Activated T-cell treated with anti-CD3 and anti-CD28 coated beads, Interleukin-2, amount 50 U/mL, for 24 hours (primary cell): ENCODE results near the gene CD320.
"Not testable (repeated sequence)": the region's sequence is repeated elsewhere in the genome, so short reads cannot be mapped to it uniquely, and the experiment has no call there.

Source experiments
- DNase-seq: peaks from one replicate; pipeline ENCODE4 v3.0.0-alpha.2; 2020
- H3K27ac Mint-ChIP-seq: 2 replicates; pipeline ENCODE4 v1.8.0; 2020; ENCODE audit warnings: mild to moderate bottlenecking, mixed read lengths
- H3K27me3 Mint-ChIP-seq: 2 replicates; pipeline ENCODE4 v1.8.0; 2020; ENCODE audit warnings: mixed read lengths
- H3K36me3 Mint-ChIP-seq: 2 replicates; pipeline ENCODE4 v1.8.0; 2020; ENCODE audit warnings: low read depth, mixed read lengths
- H3K4me1 Mint-ChIP-seq: 2 replicates; pipeline ENCODE4 v1.8.0; 2020; ENCODE audit warnings: low read depth, mixed read lengths
- H3K4me3 Mint-ChIP-seq: 2 replicates; pipeline ENCODE4 v1.8.0; 2020; ENCODE audit warnings: mild to moderate bottlenecking, moderate library complexity, mixed read lengths
- H3K9me3 Mint-ChIP-seq: 2 replicates; pipeline ENCODE4 v1.8.0; 2020; ENCODE audit warnings: mixed read lengths

The CD320 gene

DNA sequence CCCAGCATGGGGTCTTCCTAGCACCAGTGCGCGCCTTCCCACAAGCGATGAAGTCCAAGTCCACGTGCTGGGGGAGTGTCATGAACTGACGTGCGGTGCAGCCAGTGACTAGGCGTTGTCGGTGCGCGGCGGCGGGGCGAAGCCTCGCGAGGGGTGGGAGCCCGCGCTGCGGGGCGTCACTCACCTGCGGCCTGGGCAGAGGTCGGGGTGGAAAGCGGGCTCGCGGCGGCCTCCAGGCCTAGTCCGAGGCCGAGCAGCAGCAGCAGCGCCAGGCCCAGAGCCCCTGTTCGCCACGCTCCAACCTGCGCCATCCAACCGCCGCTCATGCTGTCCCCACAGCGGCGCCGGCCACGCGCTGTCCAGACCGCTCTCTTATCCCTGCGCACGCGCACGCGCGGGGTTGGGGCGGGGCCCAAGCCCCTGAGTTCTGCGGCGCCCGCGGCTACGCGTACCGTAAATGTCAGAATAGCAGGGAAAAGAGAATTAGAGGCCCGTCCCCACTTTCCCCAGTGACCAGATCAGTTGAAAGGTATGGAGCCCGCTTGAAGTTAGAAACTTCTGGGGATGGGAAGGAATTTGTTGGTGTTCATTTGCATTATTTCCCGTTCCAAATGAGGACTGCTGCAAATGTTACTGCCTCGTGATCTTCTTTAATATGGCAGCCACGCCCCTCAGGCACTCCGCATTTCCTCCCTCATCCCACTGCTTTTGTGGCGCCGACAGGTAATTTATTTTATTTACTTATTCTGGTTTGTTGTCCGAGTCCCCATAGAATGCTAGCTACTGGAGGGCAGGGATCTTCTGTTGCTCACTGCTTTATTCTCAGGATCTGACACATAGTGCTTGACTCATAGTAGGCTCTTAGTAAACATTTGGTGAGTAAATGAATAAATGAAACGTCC lies at the start of gene CD320:
Gene CD320, minus strand, starts transcription at position 394 of the 902 bp plus-strand sequence. Its CDS starts 68 bp downstream, at position 326.
- peaks cover 41% of the 10 kb centered on the region for H3K4me1 Mint-ChIP-seq
- H3K36me3 Mint-ChIP-seq, result peaks cover 95% of the 10 kb centered on the region
- peak within 1 kb of the TSS; percentile 98 for H3K4me3 Mint-ChIP-seq
- H3K9me3 Mint-ChIP-seq, result no peaks in the 10 kb centered on the region
- peak within 1 kb of the TSS; percentile 99 for H3K27ac Mint-ChIP-seq
- H3K27me3 Mint-ChIP-seq, result no peaks in the 10 kb centered on the region
- peak; percentile 93 for DNase-seq

GRCh38 chr19:8357007-8357521 lies 48.9 kb upstream of the CD320 start:
- H3K27me3 Mint-ChIP-seq, result peaks cover 15% of the 10 kb centered on the region
- H3K4me1 Mint-ChIP-seq, result peaks cover 10% of the 10 kb centered on the region
- no peak overlapping the region for H3K4me3 Mint-ChIP-seq
- H3K27ac Mint-ChIP-seq, result no peak overlapping the region
- DNase-seq, result no peak
- H3K36me3 Mint-ChIP-seq, result no peaks in the 10 kb centered on the region
- H3K9me3 Mint-ChIP-seq, result no peaks in the 10 kb centered on the region

DNA sequence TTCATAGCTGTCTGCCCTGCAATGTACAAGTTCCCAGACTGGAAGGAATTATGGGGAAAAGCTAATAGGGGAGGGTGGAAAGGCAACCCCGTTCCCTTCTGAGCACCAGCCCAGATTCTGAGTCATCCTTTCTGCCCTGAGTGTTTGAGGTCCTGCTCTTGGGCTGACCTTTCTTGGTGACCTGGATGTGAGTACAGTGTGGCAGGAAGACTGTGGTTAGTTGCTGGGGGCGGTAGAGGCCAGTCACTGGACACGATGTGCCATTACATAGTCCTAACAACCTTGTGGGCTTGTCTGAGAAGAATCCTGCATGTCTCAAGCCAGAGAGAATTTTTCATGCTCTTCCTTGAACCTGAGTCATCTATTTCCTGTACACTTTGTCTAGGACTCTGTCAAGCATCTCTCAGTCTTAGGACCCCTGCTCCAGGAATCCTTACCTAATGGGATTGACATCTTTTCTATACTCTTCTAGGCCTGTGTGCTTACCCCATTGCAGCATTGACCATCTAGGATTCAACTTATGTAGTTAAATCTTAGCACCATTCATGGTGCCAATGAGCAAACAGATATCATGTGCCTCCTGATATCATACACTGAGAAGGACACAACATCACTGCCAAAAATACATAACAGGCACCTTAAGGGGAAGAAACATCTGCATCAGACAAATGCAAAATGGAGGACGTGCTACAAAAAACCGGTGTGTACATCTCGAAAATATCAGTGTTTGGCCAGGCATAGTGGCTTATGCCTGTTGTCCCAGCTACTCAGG lies 47.7 kb upstream of the CD320 start:
- peaks cover 8% of the 10 kb centered on the region for H3K4me1 Mint-ChIP-seq
- no peak overlapping the region for H3K27ac Mint-ChIP-seq
- no peaks in the 10 kb centered on the region for H3K9me3 Mint-ChIP-seq
- H3K36me3 Mint-ChIP-seq, result no peaks in the 10 kb centered on the region
- DNase-seq, result no peak
- peaks cover 18% of the 10 kb centered on the region for H3K27me3 Mint-ChIP-seq
- no peak overlapping the region for H3K4me3 Mint-ChIP-seq

GRCh38 chr19:8352845-8353244 lies 44.7 kb upstream of the CD320 start:
- H3K36me3 Mint-ChIP-seq, H3K4me1 Mint-ChIP-seq, DNase-seq, H3K4me3 Mint-ChIP-seq, H3K27ac Mint-ChIP-seq, H3K9me3 Mint-ChIP-seq: not testable (repeated sequence)
- peaks cover 25% of the 10 kb centered on the region for H3K27me3 Mint-ChIP-seq

GRCh38 chr19:8352134-8352827 lies 44.1 kb upstream of the CD320 start:
- no peak for DNase-seq
- H3K9me3 Mint-ChIP-seq, result no peaks in the 10 kb centered on the region

DNA sequence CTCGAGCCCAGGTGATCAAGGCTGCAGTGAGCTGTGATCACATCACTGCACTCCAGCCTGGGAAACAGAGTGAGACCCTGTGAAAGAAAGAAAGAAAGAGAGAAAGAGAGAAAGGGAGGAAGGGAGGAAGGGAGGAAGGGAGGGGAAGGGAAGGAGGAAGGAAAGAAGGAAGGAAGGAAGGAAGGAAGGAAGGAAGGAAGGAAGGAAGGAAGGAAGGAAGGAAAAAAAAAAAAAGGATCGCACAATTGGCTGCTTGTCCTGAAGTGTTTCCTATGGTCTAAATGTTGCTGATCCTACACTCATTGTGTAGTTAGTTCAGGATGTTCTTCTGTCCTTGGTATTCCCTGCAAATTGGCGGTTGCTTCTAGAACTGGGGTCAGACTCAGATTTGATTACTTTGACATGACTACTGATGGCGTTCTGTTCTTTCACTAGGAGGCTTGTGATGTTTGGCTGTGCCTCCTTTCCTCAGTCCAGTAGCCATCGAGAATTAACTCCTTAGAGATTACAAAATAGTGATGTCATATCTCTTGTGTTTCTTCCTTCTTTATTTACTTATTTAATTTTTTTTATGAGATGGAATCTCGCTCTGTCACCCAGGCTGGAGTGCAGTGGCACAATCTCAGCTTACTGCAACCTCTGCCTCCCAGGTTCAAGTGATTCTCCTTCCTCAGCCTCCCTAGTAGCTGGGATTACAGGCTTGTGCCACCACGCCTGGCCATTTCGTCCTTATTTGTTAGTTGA lies 41.6 kb upstream of the CD320 start:
- not testable (repeated sequence) for H3K4me3 Mint-ChIP-seq, H3K27ac Mint-ChIP-seq, H3K4me1 Mint-ChIP-seq, DNase-seq, H3K36me3 Mint-ChIP-seq, H3K9me3 Mint-ChIP-seq
- peaks cover 25% of the 10 kb centered on the region for H3K27me3 Mint-ChIP-seq

More at GRCh38 chr19:8352134-8352827, 44.1 kb upstream of the CD320 start:
- H3K4me3 Mint-ChIP-seq, result no peak overlapping the region
- peaks cover 8% of the 10 kb centered on the region for H3K4me1 Mint-ChIP-seq
- H3K27me3 Mint-ChIP-seq, result peaks cover 25% of the 10 kb centered on the region
- H3K36me3 Mint-ChIP-seq, result no peaks in the 10 kb centered on the region
- no peak overlapping the region for H3K27ac Mint-ChIP-seq

DNA sequence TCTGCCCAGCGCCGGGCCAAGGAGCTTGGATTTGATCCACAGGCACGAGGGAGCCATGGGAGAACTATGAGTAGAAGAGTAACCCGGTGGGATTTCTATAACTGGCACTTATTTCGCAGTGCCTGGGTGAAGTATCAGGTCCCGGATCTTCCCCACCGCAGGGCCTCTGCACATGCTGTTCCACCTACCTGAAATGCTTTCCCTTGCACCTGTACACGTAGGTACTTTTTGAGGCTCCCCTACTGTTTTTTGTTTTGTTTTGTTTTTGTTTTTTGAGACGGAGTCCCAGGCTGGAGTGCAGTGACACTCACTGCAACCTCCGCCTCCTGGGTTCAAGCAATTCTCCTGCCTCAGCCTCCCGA lies 35.3 kb upstream of the CD320 start:
- peaks cover 18% of the 10 kb centered on the region for H3K27me3 Mint-ChIP-seq
- H3K4me3 Mint-ChIP-seq, result peak overlapping the region; percentile 67
- DNase-seq, result no peak
- no peak overlapping the region for H3K27ac Mint-ChIP-seq
- H3K4me1 Mint-ChIP-seq, result peaks cover 8% of the 10 kb centered on the region
- H3K9me3 Mint-ChIP-seq, result no peaks in the 10 kb centered on the region
- no peaks in the 10 kb centered on the region for H3K36me3 Mint-ChIP-seq

DNA sequence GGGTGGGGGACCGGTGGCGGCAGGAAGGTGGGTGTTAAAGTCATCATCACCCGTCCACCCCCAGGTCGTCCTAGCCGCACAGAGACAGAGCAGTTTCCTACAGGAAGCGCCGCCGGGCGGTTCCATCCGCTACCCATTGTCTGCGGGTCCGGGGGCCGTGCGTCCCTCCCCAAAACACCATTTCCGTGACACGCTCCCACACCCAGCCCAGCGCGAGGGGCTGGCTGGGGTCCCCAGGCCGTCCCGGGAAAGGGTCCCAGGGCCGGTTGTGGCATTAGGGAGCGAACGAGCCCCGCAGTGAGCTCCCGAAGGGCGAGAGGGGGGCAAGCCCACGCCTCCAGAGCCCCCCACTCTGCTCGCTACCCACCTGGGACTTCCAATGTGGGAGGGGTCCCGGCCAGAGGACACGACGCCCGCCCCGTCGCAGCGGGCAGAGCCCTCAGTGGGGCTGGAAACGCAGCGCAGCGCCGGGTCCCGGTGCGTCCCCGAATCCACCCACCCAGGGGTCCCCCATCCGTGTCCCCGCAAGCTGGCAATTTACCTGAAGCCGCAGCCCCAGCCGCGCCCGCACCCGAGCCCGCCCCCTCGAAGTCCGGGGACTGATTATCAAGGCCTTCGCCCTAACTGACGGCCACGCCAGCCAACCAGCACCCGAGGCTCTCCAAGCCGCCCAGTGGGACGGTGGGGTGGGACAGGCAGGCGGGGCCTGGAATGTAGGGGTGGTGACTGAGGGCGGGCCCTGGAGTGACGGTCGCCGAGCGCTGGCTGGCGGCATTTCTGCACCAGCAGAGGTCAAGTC lies 34.7 kb upstream of the CD320 start, which contains the start of gene KANK3:
Gene KANK3, minus strand, starts transcription at position 579 of the 799 bp plus-strand sequence. CDS start 5,434 bp downstream, outside the sequence.
- H3K36me3 Mint-ChIP-seq, result no peaks in the 10 kb centered on the region

GRCh38 chr19:8342316-8342683 lies 34.1 kb upstream of the CD320 start:
- H3K27ac Mint-ChIP-seq, result no peak overlapping the region
- DNase-seq, result no peak
- H3K4me1 Mint-ChIP-seq, result peaks cover 8% of the 10 kb centered on the region
- H3K27me3 Mint-ChIP-seq, result peaks cover 30% of the 10 kb centered on the region
- no peaks in the 10 kb centered on the region for H3K36me3 Mint-ChIP-seq
- no peak overlapping the region for H3K4me3 Mint-ChIP-seq
- no peaks in the 10 kb centered on the region for H3K9me3 Mint-ChIP-seq

More for the DNA sequence above, 34.7 kb upstream of the CD320 start, which contains the start of gene KANK3:
- Mint-ChIP-seq H3K4me1 (peaks cover 8% of the 10 kb centered on the region), H3K27ac (no peak within 1 kb of the TSS), H3K9me3 (no peaks in the 10 kb centered on the region), H3K4me3 (peak within 1 kb of the TSS; percentile 67), H3K27me3 (peaks cover 24% of the 10 kb centered on the region)
- DNase-seq, result peak; percentile 95

DNA sequence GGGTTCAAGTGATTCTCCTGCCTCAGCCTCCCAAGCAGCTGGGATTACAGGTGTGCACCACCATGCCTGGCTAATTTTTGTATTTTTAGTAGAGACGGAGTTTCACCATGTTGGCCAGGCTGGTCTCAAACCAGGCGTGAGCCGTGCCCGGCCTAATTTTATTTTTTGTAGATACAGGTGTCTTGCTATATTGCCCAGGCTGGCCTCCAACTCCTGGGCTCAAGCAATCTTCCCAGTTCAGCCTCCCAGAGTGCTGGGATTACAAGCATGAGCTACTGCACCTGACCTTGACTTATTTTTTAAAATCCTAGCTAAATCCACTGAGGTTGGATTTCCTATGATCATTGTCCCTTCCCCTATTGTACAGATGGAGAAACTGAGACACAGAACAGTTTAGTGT lies 33.3 kb upstream of the CD320 start:
- H3K36me3 Mint-ChIP-seq, H3K9me3 Mint-ChIP-seq, H3K4me3 Mint-ChIP-seq, H3K27ac Mint-ChIP-seq, DNase-seq, H3K4me1 Mint-ChIP-seq: not testable (repeated sequence)
- H3K27me3 Mint-ChIP-seq, result peaks cover 34% of the 10 kb centered on the region

- peaks cover 14% of the 10 kb centered on the region for H3K4me1 Mint-ChIP-seq
- H3K36me3 Mint-ChIP-seq, result no peaks in the 10 kb centered on the region
- DNase-seq, result no peak
- H3K27ac Mint-ChIP-seq, result no peak overlapping the region
- H3K9me3 Mint-ChIP-seq, result no peaks in the 10 kb centered on the region
- no peak overlapping the region for H3K4me3 Mint-ChIP-seq
- H3K27me3 Mint-ChIP-seq, result peaks cover 42% of the 10 kb centered on the region
Measured at GRCh38 chr19:8340341-8341096, 32.4 kb upstream of the CD320 start.

DNA sequence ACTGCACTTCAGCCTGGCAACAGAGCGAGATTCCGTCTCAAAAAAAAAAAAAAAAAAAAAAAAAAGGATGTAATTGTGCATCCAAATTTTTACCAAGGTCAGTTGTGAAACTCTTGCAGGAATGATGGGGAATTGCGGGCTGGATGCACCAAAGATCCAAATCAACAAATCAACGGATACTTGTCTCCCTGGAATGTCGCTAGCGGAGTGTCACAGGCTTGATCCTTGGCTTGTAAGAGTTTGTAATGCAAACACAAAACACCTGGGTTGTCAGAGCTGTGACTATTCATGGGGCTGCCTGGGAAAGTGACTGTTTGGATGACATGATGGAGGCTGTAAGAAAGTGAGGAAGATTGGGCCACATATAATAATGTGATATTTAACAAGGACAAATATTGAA lies 30.7 kb upstream of the CD320 start:
- Mint-ChIP-seq H3K9me3 (no peaks in the 10 kb centered on the region), H3K4me3 (no peak overlapping the region), H3K4me1 (peaks cover 18% of the 10 kb centered on the region), H3K36me3 (no peaks in the 10 kb centered on the region), H3K27me3 (peaks cover 48% of the 10 kb centered on the region), H3K27ac (no peak overlapping the region)
- no peak for DNase-seq

DNA sequence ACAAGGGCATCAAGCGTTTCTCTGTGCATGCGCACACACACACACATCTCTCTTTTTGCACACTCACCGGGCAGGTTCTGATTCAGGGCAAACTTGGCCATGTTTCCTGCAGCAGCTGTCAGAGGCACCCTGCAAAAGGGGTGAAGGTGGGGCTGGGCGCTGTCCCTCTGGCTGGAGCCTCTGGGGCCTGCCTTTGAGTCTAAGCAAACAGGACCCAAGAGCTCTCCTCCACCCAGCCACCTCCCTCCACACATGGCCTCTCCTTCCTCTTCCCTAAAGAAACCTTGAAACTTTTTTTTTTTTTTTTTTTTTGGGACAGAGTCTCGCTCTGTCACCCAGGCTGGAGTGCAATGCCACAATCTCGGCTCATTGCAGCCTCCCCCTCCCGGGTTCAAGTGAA lies 29.6 kb upstream of the CD320 start:
- no peaks in the 10 kb centered on the region for H3K36me3 Mint-ChIP-seq
- no peak overlapping the region for H3K4me3 Mint-ChIP-seq
- H3K27me3 Mint-ChIP-seq, result peaks cover 53% of the 10 kb centered on the region
- H3K4me1 Mint-ChIP-seq, result peaks cover 12% of the 10 kb centered on the region
- no peak for DNase-seq
- no peaks in the 10 kb centered on the region for H3K9me3 Mint-ChIP-seq
- H3K27ac Mint-ChIP-seq, result no peak overlapping the region
